Left lung (tissue), 10 donors: ENCODE results near the gene CCDC85B. TPM values are rescaled to one million over a fixed set of nuclear protein-coding genes. Genes with fewer than 3 reads are reported as not detected.

ENCODE experiments used
- ATAC-seq: fragments of 200-7000 bp; cut with Tn5 transposase; one replicate; pipeline ENCODE4 v1.9.1; 2020; ENCODE audit warnings: moderate library complexity
- DNase-seq, 4 donors: peaks; one replicate each; pipeline ENCODE4 v3.0.0-alpha.2; 2013 to 2020
- H3K27ac ChIP-seq, 2 donors: fragments of 200-600 bp; sonication (generic) in 1 of 2; one replicate each; pipeline versions ENCODE4 v1.5.0 to v1.8.0; 2020 to 2021
- H3K27me3 ChIP-seq, 2 donors: fragments of 200-600 bp; sonication (generic) in 1 of 2; one replicate each; pipeline versions ENCODE4 v1.5.0 to v1.8.0; 2020 to 2021
- H3K36me3 ChIP-seq, 2 donors: fragments of 200-600 bp; sonication (generic) in 1 of 2; one replicate each; pipeline versions ENCODE4 v1.5.0 to v1.8.0; 2020 to 2021
- H3K4me1 ChIP-seq, 2 donors: fragments of 200-600 bp; one replicate each; pipeline ENCODE4 v1.8.0; 2021
- H3K4me3 ChIP-seq, 2 donors: fragments of 200-600 bp; sonication (generic) in 1 of 2; one replicate each; pipeline versions ENCODE4 v1.5.0 to v1.8.0; 2020 to 2021; ENCODE audit warnings: mild to moderate bottlenecking in 1 of 2
- H3K9me3 ChIP-seq, 2 donors: fragments of 200-600 bp; sonication (generic) in 1 of 2; one replicate each; pipeline versions ENCODE4 v1.5.0 to v1.8.0; 2020 to 2021
- CTCF ChIP-seq, 2 donors: fragments of 200-600 bp; sonication (generic) in 1 of 2; IDR thresholded peaks; one replicate each; pipeline versions ENCODE4 v1.5.0 to v1.8.0; 2021; ENCODE audit warnings: antibody characterized with exemption in 2 of 2
- intact Hi-C, 2 donors: fragments of 100-400 bp; cut with DNase I; formaldehyde crosslinking; loops; one replicate each; pipeline versions ENCODE4 v1.11.2 to v1.14.2; 2022
- polyA plus RNA-seq, 6 donors: library from polyadenylated mRNA; unstranded; fragments of 120-200 nt; gene quantifications; one replicate each; pipeline ENCODE4 v1.2.1, GENCODE V29; 2013; ENCODE audit not compliant: insufficient read length in 6 of 6
- total RNA-seq, 2 donors: library from RNA; stranded (reverse); fragmentation: NEBNext Ultra II Directional; extraction: Animal tissue kit (Norgen Biotek cat#: 25700); gene quantifications; one replicate each; pipeline ENCODE4 v1.2.1, GENCODE V29; 2021
- donor health status: DM: no; HTN: yes; CAD: no.
- donor health status: DM: no; HTN: no; CAD: no.

The CCDC85B gene
- total and polyA plus RNA-seq, 8 donors = 10.0 to 32.0 (median 19.0) TPM

GRCh38 chr11:65927904-65928397, 37.5 kb downstream of the CCDC85B start:
- H3K4me1 ChIP-seq = peaks cover 0 to 16% of the 10 kb centered on the region in 2 donors
- intact Hi-C loops = no loop called here
- peaks cover 0 to 4% of the 10 kb centered on the region in 2 donors for H3K27me3 ChIP-seq
- peak in 1 of 4 donors; percentile 54 for DNase-seq
- no peaks in the 10 kb centered on the region for H3K9me3 ChIP-seq
- H3K36me3 ChIP-seq = peaks cover 0 to 3% of the 10 kb centered on the region in 2 donors
- peak; percentile 58 for ATAC-seq
- H3K27ac ChIP-seq = peak overlapping the region; percentile 62 to 71
- peak in 1 of 2 donors; percentile 16 for TF ChIP-seq CTCF (IDR thresholded peaks at IDR 0.05)
- H3K4me3 ChIP-seq = peak overlapping the region in 1 of 2 donors; percentile 18

GRCh38 chr11:65928667-65929066, 38.2 kb downstream of the CCDC85B start:
- ATAC-seq (no peak), DNase-seq (no peak)
- Histone ChIP-seq H3K4me1 (peaks cover 0 to 16% of the 10 kb centered on the region in 2 donors), H3K4me3 (no peak overlapping the region), H3K9me3 (no peaks in the 10 kb centered on the region), H3K27me3 (peaks cover 0 to 11% of the 10 kb centered on the region in 2 donors), H3K27ac (peak overlapping the region in 1 of 2 donors; percentile 71), H3K36me3 (no peaks in the 10 kb centered on the region)
- TF ChIP-seq CTCF (IDR thresholded peaks at IDR 0.05) = no peak
- intact Hi-C loops = no loop called here

- peaks cover 0 to 12% of the 10 kb centered on the region in 2 donors for H3K27me3 ChIP-seq
- intact Hi-C loops = no loop called here
- H3K4me3 ChIP-seq = no peak overlapping the region
- no peak for ATAC-seq
- no peaks in the 10 kb centered on the region for H3K36me3 ChIP-seq
- no peak for DNase-seq
- no peak overlapping the region for H3K27ac ChIP-seq
- no peak for TF ChIP-seq CTCF (IDR thresholded peaks at IDR 0.05)
- H3K4me1 ChIP-seq = peaks cover 0 to 16% of the 10 kb centered on the region in 2 donors
- H3K9me3 ChIP-seq = no peaks in the 10 kb centered on the region
Observed at GRCh38 chr11:65931773-65932557, 41.5 kb downstream of the CCDC85B start.

GRCh38 chr11:65932558-65932919, 42.1 kb downstream of the CCDC85B start:
- DNase-seq = no peak
- H3K4me3 ChIP-seq = no peak overlapping the region
- peaks cover 0 to 12% of the 10 kb centered on the region in 2 donors for H3K27me3 ChIP-seq
- H3K9me3 ChIP-seq = no peaks in the 10 kb centered on the region
- peaks cover 0 to 12% of the 10 kb centered on the region in 2 donors for H3K4me1 ChIP-seq
- no peak overlapping the region for H3K27ac ChIP-seq
- no peak for TF ChIP-seq CTCF (IDR thresholded peaks at IDR 0.05)
- intact Hi-C loops = no loop called here
- no peak for ATAC-seq
- no peaks in the 10 kb centered on the region for H3K36me3 ChIP-seq

DNA sequence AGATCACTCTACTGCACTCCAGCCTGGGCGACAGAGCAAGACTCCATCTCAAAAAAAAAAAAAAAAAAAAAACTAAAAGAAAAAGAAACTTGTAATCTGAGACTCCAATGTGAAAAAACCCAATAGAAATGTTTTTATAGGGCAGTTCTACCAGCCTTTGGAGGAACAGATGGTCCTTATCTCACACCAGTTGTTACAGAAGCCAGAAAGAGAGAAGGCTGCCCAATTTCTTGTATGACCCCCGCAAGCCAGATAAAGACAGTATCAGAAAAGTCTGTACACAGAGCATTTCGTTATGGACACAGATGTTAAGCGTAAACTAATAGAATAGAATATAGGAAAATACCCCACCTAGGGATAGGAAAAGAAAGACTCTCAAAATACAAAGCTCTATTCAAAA, 43.5 kb downstream of the CCDC85B start:
- TF ChIP-seq CTCF (IDR thresholded peaks at IDR 0.05) = no peak
- Histone ChIP-seq H3K9me3 (no peaks in the 10 kb centered on the region), H3K27me3 (peaks cover 0 to 12% of the 10 kb centered on the region in 2 donors), H3K27ac (no peak overlapping the region), H3K4me3 (no peak overlapping the region), H3K4me1 (no peaks in the 10 kb centered on the region), H3K36me3 (no peaks in the 10 kb centered on the region)
- intact Hi-C loops = no loop called here
- DNase-seq (peak in 2 of 4 donors; percentile 77 to 88), ATAC-seq (no peak)
